Coronary artery (tissue), 2 donors: ENCODE data around the gene UGT1A6.

ENCODE experiments used
- DNase-seq: peaks from one replicate; pipeline ENCODE4 v3.0.0-alpha.2; 2017; ENCODE audit warnings: low spot score
- H3K27ac ChIP-seq, 2 donors: fragments of 200-600 bp; sonication (generic); one replicate each; pipeline ENCODE4 v1.5.1; 2016 to 2019
- H3K4me3 ChIP-seq: fragments of 200-600 bp; sonication (generic); 2 replicates; pipeline ENCODE4 v1.5.1; 2016; ENCODE audit warnings: mild to moderate bottlenecking, moderate library complexity
- TF ChIP-seq, protein P1 (sequence below): fragments of 200-600 bp; sonication (generic); IDR thresholded peaks from one replicate; pipeline ENCODE4 v1.5.1; 2019; ENCODE audit warnings: antibody characterized with exemption

Gene UGT1A6

GRCh38 chr2:233810385-233810784 is 117.7 kb downstream of the UGT1A6 start:
- Histone ChIP-seq H3K4me3 (no peak overlapping the region), H3K27ac (no peak overlapping the region)
- TF ChIP-seq, protein P1, sequence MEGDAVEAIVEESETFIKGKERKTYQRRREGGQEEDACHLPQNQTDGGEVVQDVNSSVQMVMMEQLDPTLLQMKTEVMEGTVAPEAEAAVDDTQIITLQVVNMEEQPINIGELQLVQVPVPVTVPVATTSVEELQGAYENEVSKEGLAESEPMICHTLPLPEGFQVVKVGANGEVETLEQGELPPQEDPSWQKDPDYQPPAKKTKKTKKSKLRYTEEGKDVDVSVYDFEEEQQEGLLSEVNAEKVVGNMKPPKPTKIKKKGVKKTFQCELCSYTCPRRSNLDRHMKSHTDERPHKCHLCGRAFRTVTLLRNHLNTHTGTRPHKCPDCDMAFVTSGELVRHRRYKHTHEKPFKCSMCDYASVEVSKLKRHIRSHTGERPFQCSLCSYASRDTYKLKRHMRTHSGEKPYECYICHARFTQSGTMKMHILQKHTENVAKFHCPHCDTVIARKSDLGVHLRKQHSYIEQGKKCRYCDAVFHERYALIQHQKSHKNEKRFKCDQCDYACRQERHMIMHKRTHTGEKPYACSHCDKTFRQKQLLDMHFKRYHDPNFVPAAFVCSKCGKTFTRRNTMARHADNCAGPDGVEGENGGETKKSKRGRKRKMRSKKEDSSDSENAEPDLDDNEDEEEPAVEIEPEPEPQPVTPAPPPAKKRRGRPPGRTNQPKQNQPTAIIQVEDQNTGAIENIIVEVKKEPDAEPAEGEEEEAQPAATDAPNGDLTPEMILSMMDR: no peak
- no peak for DNase-seq

- Histone ChIP-seq H3K4me3 (no peak overlapping the region), H3K27ac (no peak overlapping the region)
- TF ChIP-seq, protein P1: no peak
- no peak for DNase-seq
These were observed 118.4 kb downstream of the UGT1A6 start for GRCh38 chr2:233811087-233811486.

DNA sequence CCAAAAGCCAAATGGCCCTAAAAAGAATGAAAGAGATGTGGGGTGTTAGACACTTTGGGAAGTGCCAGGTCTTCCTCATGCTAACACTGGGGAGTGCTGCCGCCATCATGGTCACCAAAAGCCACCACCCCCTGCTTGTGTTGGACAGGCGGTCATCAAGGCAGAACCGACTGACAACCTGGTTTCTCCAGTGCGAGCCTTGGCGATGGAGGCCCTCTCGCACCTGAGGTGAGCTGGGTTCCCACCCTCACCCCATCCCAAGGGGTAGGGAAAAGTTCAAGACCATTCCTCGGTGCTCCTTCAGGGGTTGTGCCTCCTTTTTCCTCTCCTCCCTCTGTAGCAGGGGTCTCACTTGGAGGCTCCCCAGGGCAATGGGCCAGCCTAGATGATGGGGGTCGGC is 119.0 kb downstream of the UGT1A6 start:
- Histone ChIP-seq H3K4me3 (no peak overlapping the region), H3K27ac (no peak overlapping the region)
- TF ChIP-seq, protein P1: no peak
- peak; percentile 41 for DNase-seq

- Histone ChIP-seq H3K27ac (no peak overlapping the region), H3K4me3 (no peak overlapping the region)
- TF ChIP-seq, protein P1: no peak
- DNase-seq: peak; percentile 43
These were observed 120.8 kb downstream of the UGT1A6 start for GRCh38 chr2:233813236-233814055.

GRCh38 chr2:233814056-233814835 is 121.6 kb downstream of the UGT1A6 start:
- TF ChIP-seq, protein P1: no peak
- DNase-seq: peak; percentile 43
- H3K27ac ChIP-seq: no peak overlapping the region
- H3K4me3 ChIP-seq: no peak overlapping the region

- TF ChIP-seq, protein P1: no peak
- no peak overlapping the region for H3K4me3 ChIP-seq
- H3K27ac ChIP-seq: no peak overlapping the region
- no peak for DNase-seq
These were observed 123.2 kb downstream of the UGT1A6 start for GRCh38 chr2:233815861-233816260.
